CD4-positive, alpha-beta T cell treated with Interleukin-1 beta for 1 hour (primary cell): Measurements from ENCODE around the gene ZNF76.
"Not testable (repeated sequence)": the region's sequence is repeated elsewhere in the genome, so short reads cannot be mapped to it uniquely, and the experiment has no call there.

Source experiments
- DNase-seq, 2 donors: peaks; one replicate each; pipeline ENCODE4 v3.0.0-alpha.2; 2020 to 2022

Gene ZNF76

GRCh38 chr6:35304299-35304698 lies 44.8 kb downstream of the ZNF76 start:
- DNase-seq: no peak

DNA sequence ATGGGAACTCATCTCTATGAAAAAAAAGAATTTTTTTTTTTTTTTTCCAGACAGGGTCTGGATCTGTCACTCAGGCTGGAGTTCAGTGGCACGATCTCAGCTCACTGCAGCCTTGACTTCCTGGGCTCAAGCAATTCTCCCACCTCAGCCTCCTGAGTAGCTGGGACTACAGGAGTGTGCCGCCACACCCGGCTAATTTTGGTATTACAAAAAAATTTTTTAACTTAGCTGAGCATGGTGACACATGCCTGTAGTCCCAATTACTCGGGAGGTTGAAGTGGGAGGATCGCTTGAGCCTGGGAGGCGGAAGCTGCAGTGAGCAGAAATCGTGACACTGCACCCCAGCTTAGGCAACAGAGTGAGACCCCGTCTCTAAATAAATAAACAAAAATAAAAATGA lies 45.6 kb downstream of the ZNF76 start:
- DNase-seq: peak in 1 of 2 donors; percentile 47

GRCh38 chr6:35307138-35307537 lies 47.6 kb downstream of the ZNF76 start:
- DNase-seq: not testable (repeated sequence)

DNA sequence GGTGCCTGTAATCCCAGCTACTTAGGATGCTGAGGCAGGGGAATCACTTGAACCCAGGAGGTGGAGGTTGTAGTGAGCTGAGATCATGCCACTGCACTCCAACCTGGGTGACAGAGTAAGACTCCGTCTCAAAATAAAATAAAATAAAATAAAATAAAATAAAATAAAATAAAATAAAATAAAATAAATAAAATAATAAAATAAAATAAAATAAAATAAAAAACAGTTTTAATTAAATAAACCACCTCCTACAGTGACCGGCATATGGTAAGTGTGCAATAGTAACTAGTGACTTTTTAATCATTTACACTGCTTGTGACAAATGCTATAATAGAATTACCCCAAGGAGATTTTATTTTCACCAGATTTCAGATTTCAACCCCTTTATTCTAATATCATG lies 49.0 kb downstream of the ZNF76 start:
- DNase-seq: not testable (repeated sequence)

DNA sequence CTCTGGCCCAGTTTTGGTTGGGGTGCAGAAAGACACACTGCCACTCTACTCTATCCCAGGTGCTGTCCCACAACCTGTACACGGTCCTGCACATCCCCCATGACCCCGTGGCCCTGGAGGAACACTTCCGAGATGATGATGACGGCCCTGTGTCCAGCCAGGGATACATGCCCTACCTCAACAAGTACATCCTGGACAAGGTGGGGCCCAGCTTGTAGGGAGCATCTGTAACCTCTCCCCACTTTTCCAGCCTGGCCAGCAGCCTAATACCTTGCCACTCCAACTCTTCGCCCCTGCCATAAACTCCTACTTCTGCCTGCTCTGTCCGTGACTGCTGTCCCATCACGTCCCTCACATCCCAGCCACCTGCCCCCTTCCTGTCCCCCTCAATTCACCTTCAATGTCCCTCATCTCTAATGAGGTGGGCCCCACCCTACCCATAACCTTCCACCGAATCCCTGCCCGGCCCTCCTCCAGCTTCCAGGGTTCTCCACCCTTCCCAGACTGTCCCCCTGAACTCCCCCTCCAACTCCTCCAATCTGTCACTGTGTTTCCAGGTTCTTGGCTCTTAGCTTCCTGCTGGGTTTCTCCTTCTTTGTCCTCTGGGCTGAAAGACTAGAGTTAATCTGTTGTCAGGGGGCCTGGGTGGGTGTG lies 50.2 kb downstream of the ZNF76 start:
- no peak for DNase-seq

GRCh38 chr6:35310265-35310831 lies 50.8 kb downstream of the ZNF76 start:
- peak in 1 of 2 donors; percentile 21 for DNase-seq

DNA sequence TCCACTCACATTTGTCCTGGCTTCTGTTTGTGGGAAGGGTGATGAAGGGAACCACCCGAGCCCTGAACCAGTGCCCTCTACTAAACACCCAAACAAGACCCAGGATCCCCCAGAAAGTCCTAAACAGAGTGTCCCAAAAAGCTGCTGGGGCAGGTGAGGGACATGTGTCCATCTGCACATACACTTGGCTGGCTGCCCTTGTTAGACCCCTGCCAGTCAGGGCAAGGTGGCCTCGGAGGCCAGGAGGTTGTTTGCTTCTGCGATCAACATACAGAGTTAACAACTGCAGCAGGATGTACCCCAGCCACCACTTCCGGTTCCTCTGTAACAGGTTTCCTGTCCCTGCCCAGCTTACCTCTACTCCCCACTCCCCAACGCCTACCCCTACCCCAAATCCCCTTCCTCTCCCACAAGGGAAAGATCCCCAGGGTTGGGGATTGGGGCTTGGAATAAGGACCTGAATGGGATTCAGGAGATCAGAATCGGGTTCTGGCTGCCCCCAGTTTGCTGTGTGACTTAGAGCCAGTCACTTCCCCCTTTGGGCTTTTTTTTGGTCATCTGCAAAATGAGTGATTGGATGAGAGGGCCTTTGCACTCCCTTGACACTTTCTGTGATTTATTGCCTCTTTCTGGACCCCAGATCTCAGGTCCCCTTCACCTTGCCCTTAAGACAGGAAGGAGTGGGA lies 52.0 kb downstream of the ZNF76 start:
- peak; percentile 69 to 71 for DNase-seq

- DNase-seq: no peak
Measured at GRCh38 chr6:35312076-35312800, 52.7 kb downstream of the ZNF76 start.

GRCh38 chr6:35312807-35313206 lies 53.3 kb downstream of the ZNF76 start:
- no peak for DNase-seq

- DNase-seq: no peak
Measured at GRCh38 chr6:35317483-35318195, 58.1 kb downstream of the ZNF76 start.

DNA sequence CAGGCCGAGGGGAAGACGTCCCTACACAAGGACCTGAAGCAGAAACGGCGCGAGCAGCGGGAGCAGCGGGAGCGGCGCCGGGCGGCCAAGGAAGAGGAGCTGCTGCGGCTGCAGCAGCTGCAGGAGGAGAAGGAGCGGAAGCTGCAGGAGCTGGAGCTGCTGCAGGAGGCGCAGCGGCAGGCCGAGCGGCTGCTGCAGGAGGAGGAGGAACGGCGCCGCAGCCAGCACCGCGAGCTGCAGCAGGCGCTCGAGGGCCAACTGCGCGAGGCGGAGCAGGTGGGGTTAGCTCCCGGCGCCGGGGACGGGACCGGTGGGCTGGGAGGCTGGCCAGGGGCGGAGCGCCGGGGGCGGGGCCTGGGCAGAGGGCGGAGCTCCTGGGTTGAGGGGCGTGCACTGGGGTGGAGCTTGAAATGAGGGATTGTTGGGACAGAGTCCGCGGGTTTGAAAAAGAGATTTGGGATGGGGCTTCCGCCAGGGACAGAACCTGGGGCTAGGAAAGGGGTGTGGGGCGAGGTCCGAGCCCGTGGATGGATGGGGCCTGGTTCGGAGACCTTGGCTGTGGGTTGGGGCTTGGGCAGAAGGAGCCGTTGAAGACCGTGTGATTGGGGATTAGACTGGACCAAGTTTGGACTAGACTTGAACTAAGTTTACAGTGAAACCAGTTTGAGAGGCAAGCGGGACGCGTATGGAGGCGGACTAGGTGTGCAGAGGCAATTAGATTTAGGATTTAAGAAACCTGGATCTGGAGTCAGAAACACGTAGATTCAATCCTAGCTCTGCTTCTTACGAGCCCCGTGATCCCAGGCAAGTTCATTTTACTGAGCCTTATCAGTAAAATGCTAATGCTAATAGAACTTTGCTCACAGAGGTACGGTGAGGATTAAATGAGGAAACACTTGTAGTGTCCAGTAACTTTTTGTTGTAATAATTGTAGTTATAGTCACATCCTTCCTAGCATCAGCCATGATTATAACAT lies 58.9 kb downstream of the ZNF76 start:
- DNase-seq: no peak

- no peak for DNase-seq
Measured at GRCh38 chr6:35319346-35320030, 60.0 kb downstream of the ZNF76 start.

DNA sequence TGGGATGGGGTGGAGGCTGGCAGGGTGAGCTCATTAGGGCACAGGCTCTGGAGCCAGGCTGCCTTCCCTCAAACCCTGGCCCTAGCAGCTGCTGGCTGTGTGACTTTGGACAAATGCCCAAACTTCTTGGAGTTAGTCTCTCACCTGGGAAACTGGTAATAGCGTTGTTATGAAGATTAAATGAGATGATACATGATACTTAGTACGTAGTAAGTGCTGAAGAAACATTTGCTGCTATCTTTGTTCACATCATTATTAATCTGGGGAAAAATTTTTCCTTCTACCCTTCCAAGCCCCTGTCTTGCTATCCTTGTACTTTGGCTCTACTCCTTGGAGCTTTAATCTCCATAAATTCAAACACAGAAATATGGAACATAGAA lies 60.5 kb downstream of the ZNF76 start:
- DNase-seq: no peak

DNA sequence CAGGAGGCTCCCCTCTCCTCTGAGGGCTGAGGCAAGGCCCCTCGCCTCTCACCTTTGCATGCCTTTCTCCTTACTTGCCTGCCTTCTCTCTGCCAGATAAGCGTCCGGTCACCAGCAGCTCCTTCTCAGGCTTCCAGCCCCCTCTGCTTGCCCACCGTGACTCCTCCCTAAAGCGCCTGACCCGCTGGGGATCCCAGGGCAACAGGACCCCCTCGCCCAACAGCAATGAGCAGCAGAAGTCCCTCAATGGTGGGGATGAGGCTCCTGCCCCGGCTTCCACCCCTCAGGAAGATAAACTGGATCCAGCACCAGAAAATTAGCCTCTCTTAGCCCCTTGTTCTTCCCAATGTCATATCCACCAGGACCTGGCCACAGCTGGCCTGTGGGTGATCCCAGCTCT lies 61.6 kb downstream of the ZNF76 start:
- no peak for DNase-seq

GRCh38 chr6:35327349-35328027 lies 68.0 kb downstream of the ZNF76 start:
- DNase-seq: peak; percentile 79 to 82

DNA sequence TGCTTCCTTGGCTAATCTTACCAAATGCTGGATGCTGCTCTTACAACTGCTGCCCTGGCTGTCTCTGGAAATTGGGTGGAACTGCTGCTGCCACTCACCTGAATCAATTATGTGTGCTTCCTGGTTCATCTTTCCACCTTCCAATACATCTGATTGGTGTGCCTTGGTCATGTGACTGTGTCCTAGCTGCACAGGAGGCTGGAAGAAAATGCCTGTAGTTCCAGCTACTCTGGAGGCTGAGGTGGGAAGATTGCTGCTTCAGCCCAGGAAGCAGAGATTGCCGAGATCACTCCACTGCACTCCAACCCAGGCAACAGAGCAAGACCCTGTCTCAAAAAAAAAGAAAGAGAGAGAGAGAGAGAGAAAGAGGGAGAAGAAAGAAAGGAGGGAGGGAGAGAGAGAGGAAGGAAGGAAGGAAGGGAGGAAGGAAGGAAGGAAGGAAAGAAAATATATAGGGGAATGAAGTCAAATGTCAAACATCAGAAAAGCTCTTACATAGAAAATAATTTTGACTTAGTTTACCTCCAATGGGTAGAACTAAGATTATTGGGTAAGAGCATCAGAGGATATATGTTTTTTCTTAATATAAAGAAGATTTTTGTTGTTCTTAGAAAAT lies 68.7 kb downstream of the ZNF76 start:
- no peak for DNase-seq

GRCh38 chr6:35328965-35329364 lies 69.4 kb downstream of the ZNF76 start:
- DNase-seq: not testable (repeated sequence)

- DNase-seq: no peak
Measured at GRCh38 chr6:35330541-35331119, 71.1 kb downstream of the ZNF76 start.

- peak; percentile 73 to 74 for DNase-seq
Measured at GRCh38 chr6:35332074-35332887, 72.7 kb downstream of the ZNF76 start.
